DND-41 (cell line): ENCODE data around the gene ZNF689.
A peak's percentile ranks its signal among the peaks of the same experiment; 100 is the strongest.

ENCODE experiments used
- ATAC-seq: fragments of 200-7000 bp; cut with Tn5 transposase; 3 replicates; pipeline ENCODE4 v1.9.1; 2021; ENCODE audit warnings: low read depth; ENCODE audit not compliant: insufficient read depth
- DNase-seq: peaks from one replicate; pipeline ENCODE4 v3.0.0-alpha.2; 2020
- H2AFZ ChIP-seq: 2 replicates; pipeline ENCODE4 v1.6.0; 2012; ENCODE audit warnings: low read depth, low read length
- H3K27ac ChIP-seq: 2 replicates; pipeline ENCODE4 v1.5.1; 2012; ENCODE audit warnings: low read length, inconsistent platforms
- H3K27me3 ChIP-seq: fragments of 200-600 bp; sonication (generic); 2 replicates; pipeline ENCODE4 v1.6.0; 2012; ENCODE audit warnings: low read length, mild to moderate bottlenecking, inconsistent platforms; ENCODE audit not compliant: insufficient read depth, poor library complexity
- H3K36me3 ChIP-seq: 2 replicates; pipeline ENCODE4 v1.5.1; 2012; ENCODE audit warnings: low read length, inconsistent platforms; ENCODE audit not compliant: insufficient read depth
- H3K4me1 ChIP-seq: 2 replicates; pipeline ENCODE4 v1.5.1; 2012; ENCODE audit warnings: mild to moderate bottlenecking, low read length; ENCODE audit not compliant: insufficient read depth
- H3K4me2 ChIP-seq: 2 replicates; pipeline ENCODE4 v1.6.0; 2012; ENCODE audit warnings: mild to moderate bottlenecking, moderate library complexity, low read length, inconsistent platforms; ENCODE audit not compliant: insufficient read depth
- H3K4me3 ChIP-seq, 2 experiments: fragments of 200-600 bp in 1 of 2; shearing (Covaris generic) in 1 of 2; 2 replicates each; pipeline ENCODE4 v1.5.1; 2012 to 2016; ENCODE audit warnings: inconsistent platforms in 2 of 2, low read length in 2 of 2, mild to moderate bottlenecking in 2 of 2, low read depth in 1 of 2, moderate library complexity in 1 of 2
- H3K79me2 ChIP-seq: 2 replicates; pipeline ENCODE4 v1.6.0; 2012; ENCODE audit warnings: low read length, inconsistent platforms; ENCODE audit not compliant: insufficient read depth
- H3K9ac ChIP-seq: 2 replicates; pipeline ENCODE4 v1.6.0; 2012; ENCODE audit warnings: low read depth, mild to moderate bottlenecking, inconsistent platforms, low read length, moderate library complexity
- H3K9me3 ChIP-seq: 2 replicates; pipeline ENCODE4 v1.5.1; 2012; ENCODE audit warnings: low read length, moderate library complexity, mild to moderate bottlenecking, inconsistent platforms; ENCODE audit not compliant: insufficient read depth, severe bottlenecking
- H4K20me1 ChIP-seq: 2 replicates; pipeline ENCODE4 v1.6.0; 2012; ENCODE audit warnings: low read length; ENCODE audit not compliant: insufficient read depth
- CTCF ChIP-seq: IDR thresholded peaks from 2 replicates; pipeline ENCODE4 v1.5.1; 2012; ENCODE audit warnings: borderline replicate concordance, low read length, moderate library complexity, mild to moderate bottlenecking; ENCODE audit not compliant: poor library complexity, severe bottlenecking; ENCODE audit errors: extremely low read depth
- EZH2 ChIP-seq: IDR thresholded peaks from 3 replicates; pipeline ENCODE4 v1.6.1; 2012; ENCODE audit warnings: borderline replicate concordance, low read depth, mild to moderate bottlenecking, moderate library complexity, low read length, inconsistent platforms; ENCODE audit not compliant: severe bottlenecking

The ZNF689 gene

GRCh38 chr16:30656974-30657865, 47.0 kb upstream of the ZNF689 start:
- peak overlapping the region; percentile 68 for H3K27ac ChIP-seq
- no peak for TF ChIP-seq CTCF
- peak overlapping the region; percentile 0 to 56; a peak in 3 of 4 replicates for H3K4me3 ChIP-seq
- peak overlapping the region; percentile 63 for H2AFZ ChIP-seq
- no peaks in the 10 kb centered on the region for H3K27me3 ChIP-seq
- peak overlapping the region; percentile 57 for H3K9ac ChIP-seq
- H3K36me3 ChIP-seq: peaks cover 70% of the 10 kb centered on the region
- H4K20me1 ChIP-seq: peaks cover 20% of the 10 kb centered on the region
- DNase-seq (no peak), ATAC-seq (peak; percentile 0; the same call in 1 of the 3 replicates)
- peak overlapping the region; percentile 75 for H3K4me2 ChIP-seq
- H3K79me2 ChIP-seq: peaks cover 40% of the 10 kb centered on the region
- H3K4me1 ChIP-seq: peaks cover 54% of the 10 kb centered on the region
- no peaks in the 10 kb centered on the region for H3K9me3 ChIP-seq

- no peak for ATAC-seq
- H3K36me3 ChIP-seq: peaks cover 63% of the 10 kb centered on the region
- H3K9me3 ChIP-seq: no peaks in the 10 kb centered on the region
- H3K4me3 ChIP-seq: no peak overlapping the region
- H2AFZ ChIP-seq: no peak overlapping the region
- 0 out of 2 replicates have a peak overlapping the region, but pooled peaks have one; percentile 57 for H3K9ac ChIP-seq
- no peak overlapping the region for H3K27ac ChIP-seq
- peaks cover 55% of the 10 kb centered on the region for H3K4me1 ChIP-seq
- no peaks in the 10 kb centered on the region for H3K27me3 ChIP-seq
- H3K79me2 ChIP-seq: peaks cover 40% of the 10 kb centered on the region
- no peak for DNase-seq
- TF ChIP-seq EZH2 (no peak), CTCF (no peak)
- H3K4me2 ChIP-seq: peak overlapping the region; percentile 75; the same call in 1 of the 2 replicates
- H4K20me1 ChIP-seq: peaks cover 17% of the 10 kb centered on the region
Measured at GRCh38 chr16:30656388-30656787, 46.2 kb upstream of the ZNF689 start.

- H3K4me1 ChIP-seq: peaks cover 50% of the 10 kb centered on the region
- H3K36me3 ChIP-seq: peaks cover 58% of the 10 kb centered on the region
- no peak for DNase-seq
- peaks cover 39% of the 10 kb centered on the region for H3K79me2 ChIP-seq
- H4K20me1 ChIP-seq: peaks cover 12% of the 10 kb centered on the region
- no peak overlapping the region for H3K9ac ChIP-seq
- no peak overlapping the region for H3K27ac ChIP-seq
- no peak overlapping the region for H2AFZ ChIP-seq
- TF ChIP-seq CTCF (no peak), EZH2 (no peak)
- H3K9me3 ChIP-seq: no peaks in the 10 kb centered on the region
- H3K4me3 ChIP-seq: no peak overlapping the region
- H3K4me2 ChIP-seq: no peak overlapping the region
- no peaks in the 10 kb centered on the region for H3K27me3 ChIP-seq
- ATAC-seq: no peak
Measured at GRCh38 chr16:30655815-30656347, 45.7 kb upstream of the ZNF689 start.
